H1 (cell line): ENCODE measurements around the gene AKR1C8. TPM values are rescaled to one million over a fixed set of nuclear protein-coding genes. Genes with fewer than 3 reads are reported as not detected.

Experiments used
- CTCF ChIA-PET: fragments of 300-600 bp; sonication (Branson Sonifier 250); formaldehyde crosslinking; loops from one replicate; lab custom pipeline; 2021; ENCODE audit not compliant: partially characterized antibody; lab: Charles Lee
- POLR2A ChIA-PET: fragments of 300-600 bp; sonication (Branson Sonifier 250); formaldehyde crosslinking; loops from one replicate; lab custom pipeline; 2021; ENCODE audit warnings: inconsistent platforms; ENCODE audit not compliant: partially characterized antibody; lab: Charles Lee
- DNase-seq, 2 experiments: peaks; one replicate each; pipeline versions ENCODE4 v3.0.0 to v3.0.0-alpha.2; 2010 to 2022; ENCODE audit warnings: low spot score in 2 of 2, low read depth in 1 of 2, mixed read lengths in 1 of 2
- FAIRE-seq: peaks from 2 replicates; lab custom pipeline; 2011; peaks lifted over from hg19 to GRCh38; lab: Jason Lieb, UNC
- H2AFZ ChIP-seq: 2 replicates; pipeline ENCODE4 v1.8.1; 2012; ENCODE audit warnings: low read length, inconsistent platforms
- H2AK5ac ChIP-seq: 2 replicates; pipeline ENCODE4 v1.6.1; 2013; ENCODE audit warnings: low read depth, low read length
- H2BK120ac ChIP-seq: replicated peaks from 2 replicates; pipeline ENCODE3; 2013; ENCODE audit warnings: low read depth, low read length, inconsistent platforms
- H2BK12ac ChIP-seq: 2 replicates; pipeline ENCODE4 v1.6.1; 2013; ENCODE audit warnings: low read depth, low read length
- H2BK15ac ChIP-seq: 2 replicates; pipeline ENCODE4 v1.6.1; 2013; ENCODE audit warnings: low read length
- H2BK20ac ChIP-seq: 2 replicates; pipeline ENCODE4 v1.6.1; 2013; ENCODE audit warnings: low read length
- H2BK5ac ChIP-seq: 2 replicates; pipeline ENCODE4 v1.6.1; 2013; ENCODE audit warnings: low read depth, low read length
- H3K14ac ChIP-seq: 2 replicates; pipeline ENCODE4 v1.6.1; 2013; ENCODE audit warnings: inconsistent platforms; ENCODE audit not compliant: insufficient read length
- H3K18ac ChIP-seq: 2 replicates; pipeline ENCODE4 v1.6.1; 2013; ENCODE audit warnings: low read length; ENCODE audit errors: extremely low read depth
- H3K23ac ChIP-seq: 2 replicates; pipeline ENCODE4 v1.6.1; 2013; ENCODE audit warnings: inconsistent platforms; ENCODE audit not compliant: insufficient read length
- H3K23me2 ChIP-seq: 2 replicates; pipeline ENCODE4 v1.6.1; 2013; ENCODE audit warnings: low read depth, low read length
- H3K27ac ChIP-seq: 2 replicates; pipeline ENCODE4 v1.6.1; 2011; ENCODE audit warnings: low read depth, low read length, inconsistent platforms
- H3K27me3 ChIP-seq, 4 experiments: replicated peaks in 1 of 4; 1 replicate in 1 of 4; 2 replicates in 3 of 4; pipeline versions ENCODE4 v1.6.1 to v1.8.1; 2011 to 2013; ENCODE audit warnings: low read length in 3 of 4, mild to moderate bottlenecking in 3 of 4, inconsistent platforms in 2 of 4, mixed read lengths in 2 of 4, moderate library complexity in 1 of 4; ENCODE audit not compliant: control insufficient read depth in 3 of 4, insufficient read depth in 3 of 4; ENCODE audit errors: extremely low read depth in 1 of 4
- H3K36me3 ChIP-seq, 4 experiments: 2 replicates each; pipeline versions ENCODE4 v1.6.1 to v1.8.1; 2011 to 2013; ENCODE audit warnings: mild to moderate bottlenecking in 4 of 4, low read length in 3 of 4, moderate library complexity in 2 of 4, control low read depth in 1 of 4, inconsistent platforms in 1 of 4; ENCODE audit not compliant: insufficient read depth in 4 of 4, control insufficient read depth in 2 of 4
- H3K4ac ChIP-seq: replicated peaks from 2 replicates; pipeline ENCODE3; 2013; ENCODE audit warnings: low read length, low read depth, mixed read lengths, inconsistent platforms; ENCODE audit not compliant: insufficient read length
- H3K4me1 ChIP-seq, 4 experiments: replicated peaks in 1 of 4; 1 replicate in 1 of 4; 2 replicates in 3 of 4; pipeline versions ENCODE4 v1.6.1 to v1.8.1; 2011 to 2013; ENCODE audit warnings: low read length in 3 of 4, inconsistent platforms in 2 of 4, mixed read lengths in 1 of 4; ENCODE audit not compliant: insufficient read depth in 4 of 4, control insufficient read depth in 3 of 4
- H3K4me2 ChIP-seq, 2 experiments: 2 replicates each; pipeline versions ENCODE4 v1.6.1 to v1.8.1; 2011 to 2013; ENCODE audit warnings: low read depth in 2 of 2, low read length in 2 of 2, control low read depth in 1 of 2, inconsistent platforms in 1 of 2, mild to moderate bottlenecking in 1 of 2; ENCODE audit not compliant: insufficient read depth in 1 of 2
- H3K4me3 ChIP-seq, 4 experiments: fragments of 200-600, 300-600 bp in 1 of 4; sonication (generic), shearing (Covaris generic), sonication (Bioruptor Twin) in 1 of 4; 2 replicates each; pipeline versions ENCODE4 v1.5.1 to v1.8.1; 2011 to 2016; ENCODE audit warnings: low read length in 4 of 4, low read depth in 3 of 4, control low read depth in 2 of 4, inconsistent platforms in 2 of 4, mild to moderate bottlenecking in 2 of 4, mixed read lengths in 1 of 4, moderate library complexity in 1 of 4; ENCODE audit not compliant: insufficient read depth in 2 of 4; ENCODE audit errors: extremely low read depth in 1 of 4
- H3K56ac ChIP-seq: replicated peaks from 2 replicates; pipeline ENCODE3; 2013; ENCODE audit warnings: low read depth, mild to moderate bottlenecking, mixed read lengths, low read length, inconsistent platforms; ENCODE audit not compliant: insufficient read length
- H3K79me1 ChIP-seq: 2 replicates; pipeline ENCODE4 v1.6.1; 2013; ENCODE audit warnings: low read depth, low read length, control low read depth
- H3K79me2 ChIP-seq, 2 experiments: 2 replicates each; pipeline versions ENCODE4 v1.6.1 to v1.8.1; 2012 to 2013; ENCODE audit warnings: low read length in 2 of 2, mild to moderate bottlenecking in 2 of 2, inconsistent platforms in 1 of 2; ENCODE audit not compliant: insufficient read depth in 2 of 2, control insufficient read depth in 1 of 2
- H3K9ac ChIP-seq, 4 experiments: replicated peaks in 1 of 4; 1 replicate in 1 of 4; 2 replicates in 3 of 4; pipeline versions ENCODE4 v1.6.1 to v1.8.1; 2011 to 2013; ENCODE audit warnings: low read depth in 3 of 4, low read length in 3 of 4, control low read depth in 2 of 4, mild to moderate bottlenecking in 2 of 4, moderate library complexity in 2 of 4, inconsistent platforms in 1 of 4; ENCODE audit errors: extremely low read depth in 1 of 4
- H3K9me3 ChIP-seq, 2 experiments: 2 replicates each; pipeline versions ENCODE4 v1.6.1 to v1.8.1; 2012 to 2013; ENCODE audit warnings: mild to moderate bottlenecking in 2 of 2, moderate library complexity in 2 of 2, control low read depth in 1 of 2, inconsistent platforms in 1 of 2, low read depth in 1 of 2, low read length in 1 of 2, mixed read lengths in 1 of 2; ENCODE audit not compliant: insufficient read depth in 2 of 2
- H4K20me1 ChIP-seq, 2 experiments: replicated peaks in 1 of 2; 2 replicates each; pipeline versions ENCODE3 to v1.8.1; 2011 to 2013; ENCODE audit warnings: inconsistent platforms in 2 of 2, low read length in 2 of 2, mild to moderate bottlenecking in 1 of 2; ENCODE audit not compliant: insufficient read depth in 2 of 2, control insufficient read depth in 1 of 2
- H4K5ac ChIP-seq: 2 replicates; pipeline ENCODE4 v1.6.1; 2013; ENCODE audit warnings: low read length, low read depth, mixed read lengths, inconsistent platforms; ENCODE audit not compliant: insufficient read length
- H4K8ac ChIP-seq: 2 replicates; pipeline ENCODE4 v1.8.0; 2013; ENCODE audit warnings: mild to moderate bottlenecking, moderate library complexity, low read length, inconsistent platforms; ENCODE audit not compliant: insufficient read depth; ENCODE audit errors: extremely low read depth
- H4K91ac ChIP-seq: replicated peaks from 2 replicates; pipeline ENCODE3; 2013; ENCODE audit warnings: low read length, mixed read lengths, inconsistent platforms; ENCODE audit not compliant: insufficient read length
- CTBP2 ChIP-seq: IDR thresholded peaks from 2 replicates; pipeline ENCODE4 v1.7.0; 2011; ENCODE audit warnings: borderline replicate concordance, mild to moderate bottlenecking, moderate library complexity, mixed read lengths, low read length; ENCODE audit not compliant: insufficient read depth, insufficient read length
- GABPA ChIP-seq: IDR thresholded peaks from 2 replicates; pipeline ENCODE4 v1.6.1; 2011; ENCODE audit warnings: mild to moderate bottlenecking, low read length, moderate library complexity, borderline replicate concordance; ENCODE audit not compliant: insufficient read depth
- TAF7 ChIP-seq: optimal IDR thresholded peaks from 2 replicates; pipeline ENCODE3; 2011; ENCODE audit warnings: low read depth, mild to moderate bottlenecking, inconsistent platforms, low read length, moderate library complexity, borderline replicate concordance
- TBP ChIP-seq: IDR thresholded peaks from 2 replicates; pipeline ENCODE4 v1.6.1; 2011; ENCODE audit warnings: low read depth, low read length, improper control_type of control experiment
- YY1 ChIP-seq: IDR thresholded peaks from 2 replicates; pipeline ENCODE4 v1.6.1; 2011; ENCODE audit warnings: low read depth, mild to moderate bottlenecking, low read length
- WGBS, 2 experiments: shearing (Covaris generic) in 1 of 2; methylation state at CpG; one replicate each; pipeline versions ENCODE4 v1.1.6 to v1.1.7; 2013 to 2015; ENCODE audit warnings: low lambda C conversion rate in 2 of 2, mixed read lengths in 2 of 2, inconsistent platforms in 1 of 2, low coverage in 1 of 2, missing lambda C conversion rate in 1 of 2; ENCODE audit not compliant: insufficient replicate concordance in 2 of 2, insufficient coverage in 1 of 2, insufficient read length in 1 of 2; ENCODE audit errors: extremely low coverage in 1 of 2, missing lambda C conversion rate in 1 of 2; 5-methylcytosine and 5-hydroxymethylcytosine counted together
- polyA plus RNA-seq, 7 experiments: library from polyadenylated mRNA; depleted of rRNA in 3 of 7; stranded (reverse) in 5 of 7; unstranded in 2 of 7; fragments of >200 nt in 5 of 7; fragments of 200-250 nt in 2 of 7; gene quantifications; 1 replicate in 5 of 7; 2 replicates in 1 of 7; 4 replicates in 1 of 7; pipeline versions ENCODE4 v1.2.1 to v1.2.3, GENCODE V29; 2011 to 2013; ENCODE audit warnings: missing spikeins in 2 of 7, mixed read lengths in 2 of 7
- total RNA-seq: library from RNA; stranded (reverse); fragmentation: NEBNext Ultra II Directional; extraction: Animal tissue kit (Norgen Biotek cat#: 25700); gene quantifications from 2 replicates; pipeline ENCODE4 v1.2.1, GENCODE V29; 2021

The AKR1C8 gene
- total and polyA plus RNA-seq, 2 of the 8 experiments (the other 6 are each of a cell fraction or from before 2014, with no cell fraction given): not detected

DNA sequence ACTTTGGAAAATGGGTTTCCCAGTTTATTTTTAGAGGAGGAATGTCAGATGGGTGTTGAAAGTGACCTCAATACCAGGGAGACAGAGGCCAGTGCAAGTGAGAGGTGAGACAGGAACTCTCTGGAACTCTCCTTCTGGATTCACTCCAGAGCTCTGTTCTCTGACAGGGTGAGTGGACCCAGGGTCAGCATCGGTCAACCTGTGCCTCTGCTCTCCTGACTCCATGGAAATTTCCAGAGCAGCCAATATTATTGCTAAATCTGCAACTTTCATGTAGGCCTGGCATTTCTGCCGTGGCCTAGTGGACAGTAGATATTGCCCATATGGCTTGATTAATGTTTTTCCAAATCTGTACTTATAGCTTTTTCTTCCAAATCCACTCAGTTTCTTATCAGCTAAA lies 31.9 kb upstream of the AKR1C8 start:
- Histone ChIP-seq H4K8ac (no peak overlapping the region), H3K56ac (no peak overlapping the region), H3K79me2 (no peaks in the 10 kb centered on the region), H3K23me2 (no peaks in the 10 kb centered on the region), H3K4me3 (no peak overlapping the region), H4K20me1 (no peaks in the 10 kb centered on the region), H2BK20ac (no peak overlapping the region), H2BK120ac (no peak overlapping the region), H2BK15ac (no peak overlapping the region), H3K18ac (no peak overlapping the region), H3K23ac (no peak overlapping the region), H2BK5ac (no peak overlapping the region), H3K4me2 (no peak overlapping the region), H3K4ac (no peak overlapping the region)
- CTCF ChIA-PET: interaction anchor here (1.5 kb wide), 1 partner anchor 17 kb away, joined by 3 read pairs; no protein-coding TSS in a partner anchor
- FAIRE-seq: no peak
- DNase-seq: no peak
- no peak for TF ChIP-seq CTBP2
- TF ChIP-seq YY1: no peak
- no peak for TF ChIP-seq TBP
- TF ChIP-seq GABPA: no peak
- no peak for TF ChIP-seq TAF7
- TF ChIP-seq, all 59 proteins: peak for 0
- WGBS, 2 experiments: 53% methylated on average over 2 of the region's 2 CpGs; no CpG with 5 or more reads in 1 of the 2 experiments
- no peak overlapping the region for H4K5ac ChIP-seq
- H4K91ac ChIP-seq: no peak overlapping the region
- H3K4me1 ChIP-seq: no peaks in the 10 kb centered on the region
- H3K79me1 ChIP-seq: no peaks in the 10 kb centered on the region
- no peak overlapping the region for H3K14ac ChIP-seq
- POLR2A ChIA-PET: no interaction called here
- no peak overlapping the region for H3K9ac ChIP-seq
- H3K27ac ChIP-seq: no peak overlapping the region
- peaks cover 8 to 13% of the 10 kb centered on the region in 2 experiments; a peak in 3 of 4 replicates for H3K9me3 ChIP-seq
- H2BK12ac ChIP-seq: no peak overlapping the region
- no peaks in the 10 kb centered on the region for H3K27me3 ChIP-seq
- no peaks in the 10 kb centered on the region for H3K36me3 ChIP-seq
- no peak overlapping the region for H2AK5ac ChIP-seq
- no peak overlapping the region for H2AFZ ChIP-seq
